IMR-90 (cell line): ENCODE measurements around the gene KIAA0232. TPM values are rescaled to one million over a fixed set of nuclear protein-coding genes. Genes with fewer than 3 reads are reported as not detected.

Source experiments
- ATAC-seq: fragments of 200-7000 bp; cut with Tn5 transposase; 2 replicates; pipeline ENCODE4 v1.9.1; 2020; ENCODE audit warnings: low read depth, mild to moderate bottlenecking, moderate library complexity
- BruUV-seq: library from RNA; stranded (reverse); fragments of 400-500 nt; replicated peaks from 2 replicates; lab custom pipeline; 2021; lab: Mats Ljungman, UMichigan
- CTCF ChIA-PET: fragments of 300-600 bp; formaldehyde crosslinking; extraction: SDS; loops from one replicate; lab custom pipeline; 2021; ENCODE audit warnings: antibody characterized with exemption; lab: Yijun Ruan, JAX
- POLR2A ChIA-PET: fragments of 300-600 bp; sonication (Branson Sonifier 250); formaldehyde crosslinking; loops from one replicate; lab custom pipeline; 2022; ENCODE audit warnings: antibody characterized with exemption; ENCODE audit not compliant: unreplicated experiment; lab: Charles Lee
- DNase-seq: peaks from one replicate; pipeline ENCODE4 v3.0.0; 2013
- H2AFZ ChIP-seq: replicated peaks from 2 replicates; pipeline ENCODE3; 2013; ENCODE audit warnings: low read length, mild to moderate bottlenecking; ENCODE audit not compliant: poor library complexity
- H2AK5ac ChIP-seq: 2 replicates; pipeline ENCODE4 v1.6.1; 2013; ENCODE audit warnings: low read depth, low read length, inconsistent platforms
- H2AK9ac ChIP-seq: replicated peaks from 2 replicates; pipeline ENCODE3; 2013; ENCODE audit warnings: mild to moderate bottlenecking, low read depth, low read length, moderate library complexity; ENCODE audit not compliant: poor library complexity
- H2BK120ac ChIP-seq: 2 replicates; pipeline ENCODE4 v1.6.1; 2013; ENCODE audit warnings: low read depth, low read length, inconsistent platforms
- H2BK15ac ChIP-seq: 3 replicates; pipeline ENCODE4 v1.6.1; 2013; ENCODE audit warnings: low read depth, low read length, inconsistent platforms
- H2BK20ac ChIP-seq: 2 replicates; pipeline ENCODE4 v1.6.1; 2013; ENCODE audit warnings: low read depth, mild to moderate bottlenecking, inconsistent platforms, low read length, moderate library complexity
- H2BK5ac ChIP-seq: 2 replicates; pipeline ENCODE4 v1.6.1; 2013; ENCODE audit warnings: mild to moderate bottlenecking, low read depth, low read length, inconsistent platforms; ENCODE audit not compliant: poor library complexity, severe bottlenecking
- H3K14ac ChIP-seq: replicated peaks from 2 replicates; pipeline ENCODE4 v1.6.1; 2013; ENCODE audit warnings: low read depth, low read length, inconsistent platforms
- H3K18ac ChIP-seq: 2 replicates; pipeline ENCODE4 v1.6.1; 2013; ENCODE audit warnings: low read depth, low read length, control low read depth
- H3K23ac ChIP-seq: 2 replicates; pipeline ENCODE4 v1.6.1; 2013; ENCODE audit warnings: low read depth, low read length, inconsistent platforms
- H3K27ac ChIP-seq: 2 replicates; pipeline ENCODE4 v1.5.1; 2013; ENCODE audit warnings: mild to moderate bottlenecking, control low read depth, low read length; ENCODE audit not compliant: insufficient read depth
- H3K27me3 ChIP-seq: 2 replicates; pipeline ENCODE4 v1.6.1; 2013; ENCODE audit warnings: low read length; ENCODE audit not compliant: control insufficient read depth, insufficient read depth
- H3K36me3 ChIP-seq: 2 replicates; pipeline ENCODE4 v1.6.1; 2013; ENCODE audit warnings: low read length, mixed read lengths; ENCODE audit not compliant: control insufficient read depth, insufficient read depth
- H3K4ac ChIP-seq: 2 replicates; pipeline ENCODE4 v1.6.1; 2013; ENCODE audit warnings: low read depth, low read length, inconsistent platforms
- H3K4me1 ChIP-seq: 2 replicates; pipeline ENCODE4 v1.6.1; 2013; ENCODE audit warnings: low read length, mixed read lengths; ENCODE audit not compliant: control insufficient read depth, insufficient read depth
- H3K4me2 ChIP-seq: 2 replicates; pipeline ENCODE4 v1.6.1; 2013; ENCODE audit warnings: low read depth, mild to moderate bottlenecking, control low read depth, low read length, moderate library complexity
- H3K4me3 ChIP-seq: 2 replicates; pipeline ENCODE4 v1.5.1; 2013; ENCODE audit warnings: low read depth, mild to moderate bottlenecking, control low read depth, low read length, moderate library complexity; ENCODE audit not compliant: insufficient read depth
- H3K56ac ChIP-seq: 2 replicates; pipeline ENCODE4 v1.6.1; 2013; ENCODE audit warnings: low read length, inconsistent platforms; ENCODE audit not compliant: insufficient read depth; ENCODE audit errors: extremely low read depth
- H3K79me1 ChIP-seq, 2 experiments: 2 replicates each; pipeline ENCODE4 v1.6.1; 2013; ENCODE audit warnings: low read length in 2 of 2, inconsistent platforms in 1 of 2, low read depth in 1 of 2
- H3K9ac ChIP-seq: 2 replicates; pipeline ENCODE4 v1.6.1; 2013; ENCODE audit warnings: low read depth, low read length, control low read depth
- H3K9me1 ChIP-seq: 2 replicates; pipeline ENCODE4 v1.6.1; 2013; ENCODE audit warnings: low read length, inconsistent platforms; ENCODE audit not compliant: insufficient read depth
- H3K9me3 ChIP-seq: 2 replicates; pipeline ENCODE4 v1.6.1; 2013; ENCODE audit warnings: low read length; ENCODE audit not compliant: control insufficient read depth, insufficient read depth
- H4K20me1 ChIP-seq: 2 replicates; pipeline ENCODE4 v1.6.1; 2013; ENCODE audit warnings: low read length, inconsistent platforms; ENCODE audit not compliant: insufficient read depth
- H4K5ac ChIP-seq: 2 replicates; pipeline ENCODE4 v1.6.1; 2013; ENCODE audit warnings: mild to moderate bottlenecking, low read depth, low read length, control low read depth
- H4K8ac ChIP-seq, 2 experiments: 2 replicates each; pipeline ENCODE4 v1.6.1; 2013; ENCODE audit warnings: low read depth in 2 of 2, low read length in 2 of 2, control low read depth in 1 of 2, inconsistent platforms in 1 of 2
- H4K91ac ChIP-seq: 2 replicates; pipeline ENCODE4 v1.6.1; 2013; ENCODE audit warnings: low read depth, low read length, inconsistent platforms; ENCODE audit not compliant: insufficient read depth
- BHLHE40 ChIP-seq: fragments of 150-350 bp; IDR thresholded peaks from 2 replicates; pipeline ENCODE4 v1.6.1; 2016; ENCODE audit warnings: mild to moderate bottlenecking, low read depth, low read length
- CEBPB ChIP-seq: IDR thresholded peaks from 2 replicates; pipeline ENCODE4 v1.6.1; 2012; ENCODE audit warnings: low read depth, low read length, improper control_type of control experiment
- CHD1 ChIP-seq: IDR thresholded peaks from 2 replicates; pipeline ENCODE4 v1.6.1; 2012; ENCODE audit warnings: low read depth, low read length, improper control_type of control experiment
- CTCF ChIP-seq: conservative IDR thresholded peaks from 2 replicates; pipeline ENCODE4 v1.5.1; 2012; ENCODE audit warnings: mild to moderate bottlenecking, low read depth, low read length, improper control_type of control experiment
- ELK1 ChIP-seq: fragments of 150-350 bp; IDR thresholded peaks from 2 replicates; pipeline ENCODE4 v1.6.1; 2016; ENCODE audit warnings: low read depth, mild to moderate bottlenecking, low read length, moderate library complexity, borderline replicate concordance
- FOS ChIP-seq: fragments of 150-350 bp; IDR thresholded peaks from 2 replicates; pipeline ENCODE4 v1.6.1; 2016; ENCODE audit warnings: low read depth, low read length
- MAFK ChIP-seq: IDR thresholded peaks from 2 replicates; pipeline ENCODE4 v1.6.1; 2012; ENCODE audit warnings: low read depth, low read length, improper control_type of control experiment
- MAZ ChIP-seq: IDR thresholded peaks from 2 replicates; pipeline ENCODE4 v1.6.1; 2012; ENCODE audit warnings: low read depth, mild to moderate bottlenecking, low read length, improper control_type of control experiment, moderate library complexity, borderline replicate concordance
- MXI1 ChIP-seq: IDR thresholded peaks from 2 replicates; pipeline ENCODE4 v1.6.1; 2012; ENCODE audit warnings: low read depth, mild to moderate bottlenecking, low read length, moderate library complexity, borderline replicate concordance
- NFE2L2 ChIP-seq: fragments of 150-350 bp; IDR thresholded peaks from 2 replicates; pipeline ENCODE4 v1.6.1; 2016; ENCODE audit warnings: low read depth, mild to moderate bottlenecking, low read length
- POLR2A ChIP-seq: IDR thresholded peaks from 2 replicates; pipeline ENCODE4 v1.6.1; 2012; ENCODE audit warnings: mild to moderate bottlenecking, low read depth, low read length
- RAD21 ChIP-seq: IDR thresholded peaks from 2 replicates; pipeline ENCODE4 v1.6.1; 2012; ENCODE audit warnings: low read length, improper control_type of control experiment
- RCOR1 ChIP-seq: IDR thresholded peaks from 2 replicates; pipeline ENCODE4 v1.6.1; 2012; ENCODE audit warnings: mild to moderate bottlenecking, low read length, improper control_type of control experiment; ENCODE audit not compliant: insufficient replicate concordance
- RFX5 ChIP-seq: IDR thresholded peaks from 2 replicates; pipeline ENCODE4 v1.8.0; 2012; ENCODE audit warnings: low read depth, mild to moderate bottlenecking, low read length, moderate library complexity
- SMC3 ChIP-seq: fragments of 150-350 bp; IDR thresholded peaks from 2 replicates; pipeline ENCODE4 v1.6.1; 2016; ENCODE audit warnings: low read depth, mild to moderate bottlenecking, antibody characterized with exemption, low read length, moderate library complexity
- USF2 ChIP-seq: fragments of 150-350 bp; IDR thresholded peaks from 2 replicates; pipeline ENCODE4 v1.6.1; 2017; ENCODE audit warnings: mild to moderate bottlenecking, antibody characterized with exemption, low read length, low read depth
- WGBS, 2 experiments: methylation state at CpG; one replicate each; pipeline versions ENCODE4 v1.1.5 to v1.1.7; 2013; ENCODE audit warnings: missing lambda C conversion rate in 2 of 2; ENCODE audit not compliant: insufficient read length in 1 of 2; ENCODE audit errors: extremely low coverage in 2 of 2; 5-methylcytosine and 5-hydroxymethylcytosine counted together
- dilution Hi-C: fragments of 300-500 bp; cut with HindIII; formaldehyde crosslinking; loops from one replicate; pipeline ENCODE4 v1.14.3; 2018; ENCODE audit warnings: low sequenced_read_pairs; ENCODE audit not compliant: unreplicated experiment
- in situ Hi-C: fragments of 300-500 bp; cut with MboI; formaldehyde crosslinking; loops from 3 replicates; pipeline ENCODE4 v1.14.3; 2019; ENCODE audit warnings: low sequenced_read_pairs, inconsistent platforms, mixed read lengths
- intact Hi-C: fragments of 100-400 bp; cut with micrococcal nuclease; formaldehyde crosslinking; loops from 2 replicates; pipeline ENCODE4 v1.10.0; 2022
- polyA plus RNA-seq, 3 experiments: library from polyadenylated mRNA; depleted of rRNA; stranded (reverse); fragments of >200 nt; gene quantifications; 2 replicates each; pipeline ENCODE4 v1.2.3, GENCODE V29; 2012; ENCODE audit warnings: low replicate concordance in 1 of 3
- total RNA-seq: library from RNA; depleted of rRNA; stranded (reverse); fragments of >200 nt; gene quantifications from 2 replicates; pipeline ENCODE4 v1.2.3, GENCODE V29; 2012

Gene KIAA0232
- total and polyA plus RNA-seq, 2 of the 4 experiments (the other 2 are of a cell fraction): 6.8 to 19.5 TPM

GRCh38 chr4:6929339-6929811 is 146.8 kb downstream of the KIAA0232 start:
- no peak overlapping the region for H3K4me3 ChIP-seq
- no peak overlapping the region for H2AK9ac ChIP-seq
- H3K18ac ChIP-seq: no peak overlapping the region
- no peak overlapping the region for H3K56ac ChIP-seq
- BruUV-seq: no TSS peak
- no peak overlapping the region for H2BK120ac ChIP-seq
- TF ChIP-seq CHD1 (no peak), MAFK (no peak), NFE2L2 (no peak), CEBPB (no peak), ELK1 (no peak), RFX5 (no peak), FOS (no peak), SMC3 (no peak), RAD21 (no peak), RCOR1 (no peak), MAZ (no peak), MXI1 (no peak), USF2 (no peak), POLR2A (no peak), CTCF (no peak), BHLHE40 (no peak)
- intact Hi-C loops: no loop called here
- no peak overlapping the region for H3K27ac ChIP-seq
- in situ Hi-C loops: no loop called here
- H2BK20ac ChIP-seq: no peak overlapping the region
- no peak overlapping the region for H4K5ac ChIP-seq
- H3K23ac ChIP-seq: no peak overlapping the region
- H3K9ac ChIP-seq: no peak overlapping the region
- H2AK5ac ChIP-seq: no peak overlapping the region
- H3K9me1 ChIP-seq: peaks cover 21% of the 10 kb centered on the region; the same call in 1 of the 2 replicates
- no peak overlapping the region for H2AFZ ChIP-seq
- no peak overlapping the region for H4K91ac ChIP-seq
- ATAC-seq (no peak), DNase-seq (no peak)
- dilution Hi-C loops: no loop called here
- peaks cover 36 to 65% of the 10 kb centered on the region in 2 experiments for H3K79me1 ChIP-seq
- H3K4ac ChIP-seq: no peak overlapping the region
- peaks cover 21% of the 10 kb centered on the region for H4K20me1 ChIP-seq
- H3K4me1 ChIP-seq: peaks cover 14% of the 10 kb centered on the region
- H3K14ac ChIP-seq: no peak overlapping the region
- WGBS, 2 experiments: 69% methylated on average over 5 of the region's 9 CpGs; no CpG with 5 or more reads in 1 of the 2 experiments
- no peaks in the 10 kb centered on the region for H3K27me3 ChIP-seq
- H3K36me3 ChIP-seq: peaks cover 13% of the 10 kb centered on the region
- POLR2A ChIA-PET: interaction anchor here (0.5 kb wide), 1 partner anchor 20 kb away, joined by 3 read pairs; the partner anchor contains the start of gene TBC1D14
- H3K9me3 ChIP-seq: no peaks in the 10 kb centered on the region
- no peak overlapping the region for H3K4me2 ChIP-seq
- H4K8ac ChIP-seq: no peak overlapping the region
- no peak overlapping the region for H2BK5ac ChIP-seq
- CTCF ChIA-PET: no interaction called here
- no peak overlapping the region for H2BK15ac ChIP-seq
